ENCODE results near the gene DUSP5.

DNA sequence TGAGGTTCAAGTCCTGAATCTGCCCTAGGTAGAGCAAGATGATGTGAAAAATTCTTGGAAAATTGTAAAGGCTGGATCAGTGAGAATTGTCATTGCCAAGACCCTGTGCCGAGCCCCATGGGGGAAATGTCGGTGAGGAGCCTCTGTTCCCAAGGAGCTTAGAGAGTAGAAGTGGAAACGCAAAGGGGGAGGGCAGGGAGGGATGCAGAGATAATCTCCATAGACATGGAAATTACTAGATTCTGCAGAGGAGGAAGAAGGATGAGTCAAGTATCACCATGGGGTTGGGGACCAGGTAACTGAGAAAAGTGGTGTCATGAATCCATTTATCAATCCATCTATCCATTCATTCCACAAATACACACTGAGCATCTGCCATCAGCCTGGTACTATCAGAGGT lies 26.0 kb downstream of the DUSP5 start:
- TF ChIP-seq CTCF (IDR thresholded peaks at IDR 0.05; ENCODE audit: poor library complexity) (no peak), EZH2phosphoT487 (IDR thresholded peaks at IDR 0.05; ENCODE audit: low read depth, severe bottlenecking, unreplicated experiment) (no peak), EZH2 (IDR thresholded peaks at IDR 0.05; ENCODE audit: borderline replicate concordance) (no peak)
